GM12878 (cell line): ENCODE measurements around the gene ZYG11B. TPM values are rescaled to one million over a fixed set of nuclear protein-coding genes. Genes with fewer than 3 reads are reported as not detected.
A peak's percentile ranks its signal among the peaks of the same experiment; 100 is the strongest.

Experiments used
- BACH1 ChIP-seq: fragments of 450-650 bp; IDR thresholded peaks from 2 replicates; pipeline ENCODE4 v1.6.1; 2017; ENCODE audit warnings: mild to moderate bottlenecking, borderline replicate concordance
- BCL11A ChIP-seq: IDR thresholded peaks from 2 replicates; pipeline ENCODE4 v1.6.1; 2011; ENCODE audit warnings: low read depth, low read length
- CBFB ChIP-seq: IDR thresholded peaks from 2 replicates; pipeline ENCODE4 v1.6.1; 2016; ENCODE audit warnings: antibody characterized with exemption, low read depth
- CHD1 ChIP-seq: IDR thresholded peaks from 2 replicates; pipeline ENCODE4 v1.6.1; 2012; ENCODE audit warnings: low read depth, low read length, improper control_type of control experiment
- CREB1 ChIP-seq: IDR thresholded peaks from 2 replicates; pipeline ENCODE4 v1.6.1; 2012; ENCODE audit warnings: low read depth, mild to moderate bottlenecking, inconsistent platforms
- ELK1 ChIP-seq: IDR thresholded peaks from 2 replicates; pipeline ENCODE4 v1.6.1; 2012; ENCODE audit warnings: low read depth, low read length, improper control_type of control experiment
- LARP7 ChIP-seq: fragments of 450-650 bp; IDR thresholded peaks from 2 replicates; pipeline ENCODE4 v1.6.1; 2017; ENCODE audit warnings: mild to moderate bottlenecking
- MEF2A ChIP-seq: IDR thresholded peaks from 2 replicates; pipeline ENCODE4 v1.6.1; 2011; ENCODE audit warnings: low read depth, mild to moderate bottlenecking, low read length, moderate library complexity; ENCODE audit not compliant: insufficient read depth
- MTA3 ChIP-seq: IDR thresholded peaks from 2 replicates; pipeline ENCODE4 v1.6.1; 2012; ENCODE audit warnings: low read length, inconsistent platforms, borderline replicate concordance
- NBN ChIP-seq: fragments of 450-650 bp; IDR thresholded peaks from 2 replicates; pipeline ENCODE4 v1.6.1; 2016
- NR2C1 ChIP-seq: fragments of 450-650 bp; IDR thresholded peaks from 2 replicates; pipeline ENCODE4 v1.6.1; 2017; ENCODE audit warnings: antibody characterized with exemption, mild to moderate bottlenecking, moderate library complexity
- PML ChIP-seq: IDR thresholded peaks from 2 replicates; pipeline ENCODE4 v1.6.1; 2012; ENCODE audit warnings: low read length, inconsistent platforms
- RFX5 ChIP-seq: IDR thresholded peaks from 2 replicates; pipeline ENCODE4 v1.6.1; 2011; ENCODE audit warnings: low read depth, low read length, improper control_type of control experiment
- SIN3A ChIP-seq: IDR thresholded peaks from 2 replicates; pipeline ENCODE4 v1.6.1; 2012; ENCODE audit warnings: low read depth, low read length, improper control_type of control experiment
- STAT3 ChIP-seq: IDR thresholded peaks from 2 replicates; pipeline ENCODE4 v1.6.1; 2011; ENCODE audit warnings: low read depth, low read length, improper control_type of control experiment
- SUPT20H ChIP-seq: IDR thresholded peaks from 2 replicates; pipeline ENCODE4 v1.6.1; 2011; ENCODE audit warnings: low read depth, mild to moderate bottlenecking, low read length, moderate library complexity, borderline replicate concordance; ENCODE audit not compliant: control insufficient read depth
- TARDBP ChIP-seq: IDR thresholded peaks from 2 replicates; pipeline ENCODE4 v1.6.1; 2016; ENCODE audit warnings: borderline replicate concordance
- TCF3 ChIP-seq: IDR thresholded peaks from 2 replicates; pipeline ENCODE4 v1.6.1; 2012; ENCODE audit warnings: low read depth, mild to moderate bottlenecking, low read length, borderline replicate concordance; ENCODE audit not compliant: insufficient read depth
- ZBTB11 ChIP-seq: fragments of 450-650 bp; formaldehyde crosslinking; IDR thresholded peaks from 2 replicates; pipeline ENCODE4 v1.5.0; 2022; ENCODE audit warnings: mild to moderate bottlenecking, missing genetic modification characterization
- ZBTB33 ChIP-seq: fragments of 450-650 bp; IDR thresholded peaks from 2 replicates; pipeline ENCODE4 v1.6.1; 2017; ENCODE audit warnings: mild to moderate bottlenecking
- ZBTB4 ChIP-seq: fragments of 450-650 bp; formaldehyde crosslinking; IDR thresholded peaks from 2 replicates; pipeline ENCODE4 v1.4.0; 2022; ENCODE audit warnings: mild to moderate bottlenecking, moderate library complexity
- ZNF24 ChIP-seq: fragments of 450-650 bp; IDR thresholded peaks from 2 replicates; pipeline ENCODE4 v1.6.1; 2017; ENCODE audit warnings: antibody characterized with exemption, mild to moderate bottlenecking
- ZSCAN29 ChIP-seq: fragments of 450-650 bp; IDR thresholded peaks from 2 replicates; pipeline ENCODE4 v1.6.1; 2017; ENCODE audit warnings: mild to moderate bottlenecking, moderate library complexity
- polyA plus RNA-seq, 11 experiments: library from polyadenylated mRNA; depleted of rRNA in 4 of 11; unstranded in 6 of 11; stranded (reverse) in 5 of 11; fragments of >200 nt; fragmentation: Nextera tagmentation in 4 of 11; fragmentation: Illumina TruSeq in 1 of 11; extraction: Ambion mirVana in 4 of 11; extraction: Trizol in 1 of 11; gene quantifications; 1 replicate in 1 of 11; 2 replicates in 10 of 11; pipeline versions ENCODE4 v1.2.1 to v1.2.3, GENCODE V29; 2011 to 2016; ENCODE audit warnings: inconsistent platforms in 2 of 11, missing spikeins in 2 of 11, low read depth in 1 of 11
- total RNA-seq, 4 experiments: library from RNA; depleted of rRNA in 3 of 4; stranded (reverse); fragments of >200 nt in 3 of 4; fragmentation: Illumina TruSeq in 1 of 4; extraction: Trizol in 1 of 4; gene quantifications; 2 replicates each; pipeline versions ENCODE4 v1.2.1 to v1.2.3, GENCODE V29; 2013 to 2021

ZYG11B gene
- total and polyA plus RNA-seq, 10 of the 15 experiments (the other 5 are each of a cell fraction or from before 2014, with no cell fraction given): 1.8 to 8.5 (median 5.3) TPM

- TF ChIP-seq ZBTB4 (CRISPR knock-in tag): no peak
- TF ChIP-seq ZSCAN29: no peak
- no peak for TF ChIP-seq RFX5
- no peak for TF ChIP-seq CBFB
- no peak for TF ChIP-seq PML
- TF ChIP-seq STAT3: no peak
- no peak for TF ChIP-seq ZBTB33
- TF ChIP-seq BACH1: 0 out of 2 replicates have a peak, but pooled peaks have one; percentile 20
- no peak for TF ChIP-seq TARDBP
- TF ChIP-seq NBN: no peak
- no peak for TF ChIP-seq ZBTB11 (CRISPR knock-in tag)
- peak; percentile 84 for TF ChIP-seq LARP7
- TF ChIP-seq CREB1: peak; percentile 50; the same call in 1 of the 2 replicates
- TF ChIP-seq MEF2A: no peak
- TF ChIP-seq CHD1: no peak
- no peak for TF ChIP-seq BCL11A
- 0 out of 2 replicates have a peak, but pooled peaks have one; percentile 12 for TF ChIP-seq TCF3
- no peak; the same call in 1 of the 2 replicates for TF ChIP-seq NR2C1
- TF ChIP-seq SIN3A: peak; percentile 92
- no peak for TF ChIP-seq SUPT20H
- TF ChIP-seq ELK1: no peak
- TF ChIP-seq MTA3: no peak
- no peak for TF ChIP-seq ZNF24
Measured at GRCh38 chr1:52842643-52843310, 116.5 kb downstream of the ZYG11B start, which contains the start of gene ZYG11A (continued).
